ENCODE results near the gene OFD1.

OFD1 gene

GRCh38 chrX:13816643-13817627, 82.4 kb downstream of the OFD1 start, which contains the start of gene GPM6B:
Gene GPM6B (minus strand): TSS chrX:13817093. CDS start chrX:13816904, 189 bp downstream.
- no peak within 1 kb of the TSS for H3K4me3 ChIP-seq (replicated peaks in 1 of 2; ENCODE audit: low read depth in 2 of 2, low read length in 2 of 2)
- DNase-seq (ENCODE audit: low read depth in 2 of 2): no peak
- TF ChIP-seq CTCF (IDR thresholded peaks at IDR 0.05; ENCODE audit: low read depth, low read length): no peak
